Kidney epithelial cell (primary cell): ENCODE measurements around the gene G0S2. TPM values are rescaled to one million over a fixed set of nuclear protein-coding genes. Genes with fewer than 3 reads are reported as not detected.

Experiments
- DNase-seq: peaks from one replicate; pipeline ENCODE4 v3.0.0-alpha.2; 2010; ENCODE audit warnings: low read depth
- H3K27me3 ChIP-seq: 2 replicates; pipeline ENCODE4 v1.6.0; 2011; ENCODE audit warnings: low read length; ENCODE audit not compliant: control insufficient read depth, insufficient read depth
- H3K36me3 ChIP-seq: 2 replicates; pipeline ENCODE4 v1.5.1; 2011; ENCODE audit warnings: low read length; ENCODE audit not compliant: control insufficient read depth, insufficient read depth
- H3K4me3 ChIP-seq: 2 replicates; pipeline ENCODE4 v1.5.1; 2011; ENCODE audit warnings: low read depth, mild to moderate bottlenecking, control low read depth, low read length
- CTCF ChIP-seq: IDR thresholded peaks from 2 replicates; pipeline ENCODE4 v1.5.1; 2011; ENCODE audit warnings: mild to moderate bottlenecking, moderate library complexity, low read length, control low read depth, inconsistent platforms; ENCODE audit not compliant: insufficient read depth, poor library complexity, severe bottlenecking
- total RNA-seq: library from RNA; depleted of rRNA; stranded (reverse); fragments of >200 nt; gene quantifications from 2 replicates; pipeline ENCODE4 v1.2.3, GENCODE V29; 2015

The G0S2 gene
- total RNA-seq, 1 donor from 2014 or later, result 164 TPM

GRCh38 chr1:209723265-209723664 lies 48.1 kb downstream of the G0S2 start:
- TF ChIP-seq CTCF, result no peak
- no peak for DNase-seq
- Histone ChIP-seq H3K27me3 (no peaks in the 10 kb centered on the region), H3K4me3 (no peak overlapping the region), H3K36me3 (no peaks in the 10 kb centered on the region)

GRCh38 chr1:209723756-209724693 lies 48.8 kb downstream of the G0S2 start:
- DNase-seq, result no peak
- H3K4me3 ChIP-seq, result no peak overlapping the region
- H3K36me3 ChIP-seq, result no peaks in the 10 kb centered on the region
- H3K27me3 ChIP-seq, result no peaks in the 10 kb centered on the region
- TF ChIP-seq CTCF, result no peak

Other genes starting within 250 kb of the G0S2 start
- gene CAMK1G, start 91.7 kb upstream of the G0S2 start, total RNA-seq, result 0.14 and 0.21 TPM in 2 replicates
- 343 and 348 TPM in 2 replicates for gene LAMB3, start 23.0 kb upstream of the G0S2 start, total RNA-seq
- 2.0 and 2.1 TPM in 2 replicates for gene HSD11B1, start 29.4 kb downstream of the G0S2 start, total RNA-seq
- gene TRAF3IP3, start 80.6 kb downstream of the G0S2 start, total RNA-seq, result not detected in 2 replicates
- 12.4 and 12.7 TPM in 2 replicates for gene C1orf74, start 109.1 kb downstream of the G0S2 start, total RNA-seq
- 90.1 and 99.7 TPM in 2 replicates for gene IRF6, start 130.7 kb downstream of the G0S2 start, total RNA-seq
- 14.6 and 15.7 TPM in 2 replicates for gene UTP25, start 152.6 kb downstream of the G0S2 start, total RNA-seq